NCI-H2171 (cell line): ENCODE results near the gene SLC46A3.
"Not testable (repeated sequence)": the region's sequence is repeated elsewhere in the genome, so short reads cannot be mapped to it uniquely, and the experiment has no call there.

Source experiments
- DNase-seq: peaks from one replicate; lab custom pipeline; 2025; lab: John Stamatoyannopoulos, UW

SLC46A3 gene

GRCh38 chr13:28718543-28719226 is at the start of gene SLC46A3:
TSS of gene SLC46A3 (minus strand) at chr13:28718970. CDS start at chr13:28717998, 972 bp downstream.
- no peak for DNase-seq

- no peak for DNase-seq
These were observed 45.1 kb upstream of the SLC46A3 start for GRCh38 chr13:28763887-28764286.

- no peak for DNase-seq
These were observed 42.8 kb upstream of the SLC46A3 start for GRCh38 chr13:28761586-28761985.

DNA sequence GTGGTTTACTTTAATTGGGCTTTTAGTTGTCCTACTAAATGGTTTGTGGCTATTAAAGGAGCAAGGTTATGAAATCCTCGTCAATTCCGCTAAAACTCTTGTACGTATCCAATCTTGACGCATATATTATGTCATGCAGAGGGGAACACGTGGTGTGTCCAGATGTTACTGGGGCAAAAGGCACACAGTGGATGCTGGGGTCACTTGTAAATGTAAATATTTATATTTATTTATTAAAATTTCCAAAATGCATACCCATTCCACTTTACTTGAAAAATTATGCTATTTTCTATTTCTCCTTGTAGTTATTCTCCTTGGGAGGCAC is 36.7 kb upstream of the SLC46A3 start:
- no peak for DNase-seq

GRCh38 chr13:28754698-28755545 is 36.2 kb upstream of the SLC46A3 start:
- DNase-seq = no peak

DNA sequence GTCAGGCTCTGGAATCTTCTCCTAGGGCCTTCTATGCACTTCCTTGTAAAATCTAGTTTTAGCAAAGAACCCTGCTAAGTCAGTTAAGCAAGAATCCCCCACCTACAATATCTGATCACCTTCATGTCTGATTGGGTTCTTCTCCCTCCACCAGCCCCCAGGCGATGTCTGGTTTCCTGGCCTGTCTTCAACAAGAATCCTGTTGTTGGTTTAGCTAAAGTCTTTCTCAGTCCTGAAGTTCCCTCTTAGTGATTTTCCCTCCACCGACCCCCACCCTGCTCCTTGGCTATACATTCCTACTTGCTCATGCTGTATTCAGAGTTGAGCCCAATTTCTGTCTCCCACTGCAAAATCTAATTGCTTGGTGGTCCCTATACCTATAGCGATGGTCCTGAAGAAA is 35.2 kb upstream of the SLC46A3 start:
- DNase-seq = no peak

DNA sequence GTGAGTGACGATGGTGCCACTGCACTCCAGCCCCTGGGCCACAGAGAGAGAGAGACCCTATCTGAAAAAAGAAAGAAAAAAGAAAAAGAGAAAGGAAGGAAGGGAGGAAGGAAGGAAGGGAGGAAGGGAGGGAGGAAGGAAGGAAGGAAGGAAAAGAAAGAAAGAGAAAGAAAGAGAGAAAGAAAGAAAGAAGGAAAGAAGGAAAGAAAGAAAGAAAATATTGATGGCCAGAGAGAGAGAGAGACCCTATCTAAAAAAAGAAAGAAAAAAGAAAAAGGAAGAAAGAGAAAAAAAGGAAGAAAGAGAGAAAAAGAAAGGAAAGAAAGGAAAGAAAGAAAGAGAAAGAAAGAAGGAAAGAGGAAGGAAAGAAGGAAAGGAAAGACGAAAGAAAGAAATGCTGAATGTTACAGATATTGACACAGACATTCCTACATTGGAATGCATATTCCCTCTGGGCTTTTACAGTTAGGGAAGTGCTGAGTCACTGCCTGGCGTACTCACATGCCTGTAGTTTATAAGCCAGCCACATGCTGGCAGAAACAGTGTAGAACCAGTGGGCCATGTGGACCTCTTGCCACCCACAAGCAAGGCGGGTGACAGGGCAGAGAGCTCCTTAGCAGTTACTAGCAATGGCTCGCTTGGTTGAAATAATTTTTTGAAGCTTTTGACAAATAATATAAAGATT is 34.6 kb upstream of the SLC46A3 start:
- no peak for DNase-seq

DNA sequence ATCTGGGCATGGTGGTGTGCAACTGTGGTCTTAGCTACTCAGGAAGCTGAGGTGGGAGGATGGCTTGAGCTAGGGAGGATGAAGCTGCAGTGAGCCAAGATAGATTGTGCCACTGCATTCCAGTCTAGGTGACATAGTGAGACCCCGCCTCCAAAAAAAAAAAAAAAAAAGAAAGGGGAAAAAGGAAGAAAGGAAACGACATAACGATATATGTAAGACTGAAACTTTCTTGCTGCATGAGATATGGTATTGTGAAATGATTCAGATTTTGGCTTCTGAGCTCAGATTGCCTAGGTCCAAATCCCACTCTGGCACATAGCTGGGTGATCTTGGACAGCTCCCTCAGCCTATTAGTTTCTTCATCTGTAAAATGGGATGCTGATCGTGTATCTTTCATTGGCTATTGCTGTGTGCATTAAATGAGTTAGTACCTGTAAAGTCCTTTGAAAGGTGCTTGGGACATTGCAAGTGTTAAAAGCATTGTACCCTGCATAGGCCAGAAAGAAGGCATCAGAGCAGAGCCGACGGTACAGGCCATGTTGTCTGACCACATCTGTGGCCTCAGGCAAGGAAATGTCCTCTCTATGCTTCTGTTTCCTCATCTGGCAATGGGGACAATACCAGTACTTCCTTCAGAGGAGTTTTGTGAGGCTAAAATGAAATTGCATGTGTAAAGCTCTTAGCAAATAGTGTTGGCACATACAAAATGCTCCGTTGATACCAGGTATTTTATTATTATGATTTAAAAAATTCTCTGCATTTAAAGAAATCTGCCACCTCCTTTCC is 32.6 kb upstream of the SLC46A3 start:
- no peak for DNase-seq

DNA sequence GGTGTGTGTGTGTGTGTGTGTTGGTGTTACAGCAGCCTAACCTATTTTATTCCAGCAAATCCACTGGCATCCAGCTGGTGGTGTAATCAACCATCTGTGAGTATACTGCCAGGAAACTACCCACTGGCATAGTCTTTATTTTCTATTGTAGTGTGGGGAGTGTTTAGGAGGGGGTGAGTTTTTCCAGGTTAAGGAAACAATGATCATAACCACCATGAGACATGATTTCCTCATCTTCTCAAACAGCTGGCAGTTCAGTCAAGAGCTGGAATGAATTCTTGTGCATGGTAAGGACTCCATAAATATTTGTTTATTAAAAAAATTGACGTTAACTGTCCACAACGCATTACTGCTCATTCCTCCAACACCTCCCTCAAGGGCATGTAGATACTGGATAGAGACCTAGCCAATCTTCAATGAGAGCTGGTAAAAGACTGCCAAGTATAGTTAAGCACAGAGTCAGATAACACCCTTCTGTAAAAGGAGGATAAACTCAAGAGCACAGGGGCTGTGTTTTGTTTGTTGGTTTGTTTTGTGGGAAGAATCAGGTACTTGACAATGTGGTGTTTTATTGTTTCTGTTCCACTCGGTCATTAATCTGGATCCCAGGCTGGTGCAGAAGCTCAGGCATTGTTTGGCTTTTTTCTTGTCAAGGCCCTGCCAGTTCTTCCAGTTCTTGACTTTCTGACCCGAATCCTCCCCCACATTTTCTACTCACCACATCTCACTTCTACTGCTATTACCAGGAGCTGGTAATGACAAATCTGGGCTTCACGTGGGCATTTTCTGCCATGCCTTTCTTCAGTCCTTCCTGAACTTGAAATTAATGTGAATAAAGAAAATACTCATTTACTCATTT is 31.6 kb upstream of the SLC46A3 start:
- no peak for DNase-seq

GRCh38 chr13:28747851-28748250 is 29.1 kb upstream of the SLC46A3 start:
- DNase-seq = no peak

- DNase-seq = no peak
These were observed 27.5 kb upstream of the SLC46A3 start for GRCh38 chr13:28746287-28746612.

GRCh38 chr13:28744656-28745055 is 25.9 kb upstream of the SLC46A3 start:
- no peak for DNase-seq

- DNase-seq = no peak
These were observed 25.3 kb upstream of the SLC46A3 start for GRCh38 chr13:28744091-28744536.

DNA sequence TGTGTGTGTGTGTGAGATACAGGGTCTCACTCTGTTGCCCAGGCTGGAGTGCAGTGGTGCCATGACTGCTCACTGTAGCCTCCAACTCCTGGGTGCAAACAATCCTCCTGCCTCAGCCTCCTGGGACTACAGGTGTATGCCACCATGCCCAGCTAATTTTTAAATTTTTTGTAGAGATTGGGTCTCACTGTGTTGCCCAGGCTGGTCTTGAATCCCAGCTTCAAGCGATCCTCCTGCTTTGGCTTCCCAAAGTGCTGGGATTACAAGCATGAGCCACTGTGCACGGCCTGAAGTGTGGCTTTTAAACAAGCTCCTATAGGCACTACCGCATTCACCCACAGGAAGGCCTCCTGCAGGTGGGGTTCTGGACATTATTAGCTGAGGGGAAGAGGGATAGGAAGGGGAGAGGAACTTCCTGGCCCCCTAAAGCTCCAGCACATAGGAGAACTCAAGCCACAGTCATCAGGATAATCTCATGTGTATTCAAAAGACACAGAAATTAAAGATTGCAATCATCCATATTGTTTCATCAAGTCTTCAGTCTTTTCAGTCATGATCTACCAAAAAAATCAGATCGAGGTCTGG is 24.8 kb upstream of the SLC46A3 start:
- DNase-seq = no peak

GRCh38 chr13:28743020-28743419 is 24.2 kb upstream of the SLC46A3 start:
- DNase-seq = no peak

GRCh38 chr13:28742445-28742844 is 23.7 kb upstream of the SLC46A3 start:
- not testable (repeated sequence) for DNase-seq

- no peak for DNase-seq
These were observed 22.3 kb upstream of the SLC46A3 start for GRCh38 chr13:28741084-28741491.

- DNase-seq = no peak
These were observed 20.6 kb upstream of the SLC46A3 start for GRCh38 chr13:28739376-28739775.

DNA sequence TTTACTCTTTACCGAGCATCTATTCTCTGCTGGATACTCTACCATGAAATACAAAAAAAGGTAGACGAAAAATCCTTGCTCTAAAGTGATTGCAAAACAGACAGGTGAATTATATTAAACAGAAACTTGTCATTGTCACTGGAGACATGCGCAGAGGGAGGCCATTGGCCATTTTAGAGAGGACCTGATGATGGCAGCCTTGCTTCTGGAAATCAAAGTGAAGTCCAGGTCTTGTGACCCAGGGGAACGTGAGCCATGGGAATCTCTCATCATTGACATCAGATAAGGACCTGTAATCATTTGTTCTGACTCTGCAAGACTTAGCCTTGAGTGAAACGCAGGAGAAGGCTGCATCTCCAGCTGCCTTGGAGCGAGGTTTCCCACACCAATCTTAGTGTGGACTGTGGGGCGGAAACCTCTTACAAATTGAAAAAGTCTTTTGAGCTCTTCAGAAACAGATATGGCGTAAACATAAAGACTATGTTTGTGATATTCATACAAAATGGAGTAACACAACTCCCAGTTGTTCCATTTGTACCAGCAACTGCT is 16.8 kb upstream of the SLC46A3 start:
- no peak for DNase-seq

DNA sequence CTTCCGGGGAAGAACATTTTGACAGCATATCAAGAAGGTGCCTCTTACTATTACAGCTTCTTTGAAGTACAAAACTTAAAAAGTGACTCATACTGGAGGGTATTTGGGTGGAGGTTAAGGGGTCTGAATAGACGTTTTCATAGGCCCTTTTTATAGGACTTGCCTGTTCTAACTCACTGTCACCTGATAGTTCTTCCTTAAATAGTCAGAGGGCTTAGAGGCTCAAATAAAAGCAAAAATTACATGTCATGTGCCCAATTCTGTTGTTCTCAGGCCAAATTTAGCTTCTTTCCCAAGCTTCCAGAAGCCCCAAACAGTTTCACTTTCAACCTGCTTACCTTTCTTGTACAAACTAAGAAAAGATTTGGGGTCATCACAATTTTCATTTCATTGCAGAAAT is 16.1 kb upstream of the SLC46A3 start:
- no peak for DNase-seq

DNA sequence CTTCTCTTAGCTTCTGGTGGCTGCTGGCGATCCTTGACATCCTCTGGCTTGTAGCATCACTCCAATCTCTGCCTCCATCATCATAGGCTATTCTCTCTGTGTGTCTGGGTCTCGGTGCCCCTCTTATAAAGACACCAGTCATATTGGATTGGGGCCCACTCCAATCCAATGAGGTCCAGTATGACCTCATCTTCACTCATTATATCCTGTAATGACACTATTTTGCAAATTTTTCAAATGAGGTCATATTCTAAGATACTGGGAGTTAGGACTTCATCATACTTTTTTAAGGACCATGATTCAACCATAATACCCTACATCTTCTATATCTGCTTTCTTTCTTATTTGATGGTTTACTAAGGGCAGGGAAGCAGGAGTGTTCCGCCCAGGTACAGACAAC is 12.0 kb upstream of the SLC46A3 start:
- no peak for DNase-seq
